Measurements from ENCODE around the gene MFSD1. TPM values are rescaled to one million over a fixed set of nuclear protein-coding genes. Genes with fewer than 3 reads are reported as not detected.
"Not testable (repeated sequence)": the region's sequence is repeated elsewhere in the genome, so short reads cannot be mapped to it uniquely, and the experiment has no call there.

MFSD1 gene
- total RNA-seq, 1 donor from 2014 or later = 61.0 TPM

- Histone ChIP-seq H3K36me3 (ENCODE audit: control insufficient read depth, insufficient read depth, low read length) (no peaks in the 10 kb centered on the region), H3K27me3 (ENCODE audit: control insufficient read depth, insufficient read depth, low read length) (no peaks in the 10 kb centered on the region), H3K4me3 (ENCODE audit: low read depth, low read length) (no peak overlapping the region)
- no peak for TF ChIP-seq CTCF (IDR thresholded peaks at IDR 0.05; ENCODE audit: insufficient read depth, low read length, poor library complexity, severe bottlenecking)
- no peak for DNase-seq (ENCODE audit: low read depth)
Measured at GRCh38 chr3:158783051-158783450, 18.8 kb upstream of the MFSD1 start.

GRCh38 chr3:158785972-158786371 lies 15.9 kb upstream of the MFSD1 start:
- no peak for DNase-seq (ENCODE audit: low read depth)
- TF ChIP-seq CTCF (IDR thresholded peaks at IDR 0.05; ENCODE audit: insufficient read depth, low read length, poor library complexity, severe bottlenecking) = no peak
- no peaks in the 10 kb centered on the region for H3K27me3 ChIP-seq (ENCODE audit: control insufficient read depth, insufficient read depth, low read length)
- no peaks in the 10 kb centered on the region for H3K36me3 ChIP-seq (ENCODE audit: control insufficient read depth, insufficient read depth, low read length)
- no peak overlapping the region for H3K4me3 ChIP-seq (ENCODE audit: low read depth, low read length)

GRCh38 chr3:158788446-158788845 lies 13.4 kb upstream of the MFSD1 start:
- Histone ChIP-seq H3K4me3 (ENCODE audit: low read depth, low read length) (no peak overlapping the region), H3K36me3 (ENCODE audit: control insufficient read depth, insufficient read depth, low read length) (no peaks in the 10 kb centered on the region), H3K27me3 (ENCODE audit: control insufficient read depth, insufficient read depth, low read length) (no peaks in the 10 kb centered on the region)
- no peak for TF ChIP-seq CTCF (IDR thresholded peaks at IDR 0.05; ENCODE audit: insufficient read depth, low read length, poor library complexity, severe bottlenecking)
- no peak for DNase-seq (ENCODE audit: low read depth)

GRCh38 chr3:158789592-158789991 lies 12.3 kb upstream of the MFSD1 start:
- Histone ChIP-seq H3K36me3 (ENCODE audit: control insufficient read depth, insufficient read depth, low read length) (no peaks in the 10 kb centered on the region), H3K4me3 (ENCODE audit: low read depth, low read length) (no peak overlapping the region), H3K27me3 (ENCODE audit: control insufficient read depth, insufficient read depth, low read length) (no peaks in the 10 kb centered on the region)
- peak; percentile 29 for TF ChIP-seq CTCF (IDR thresholded peaks at IDR 0.05; ENCODE audit: insufficient read depth, low read length, poor library complexity, severe bottlenecking)
- DNase-seq (ENCODE audit: low read depth) = no peak

- H3K4me3 ChIP-seq (ENCODE audit: low read depth, low read length) = no peak overlapping the region
- H3K27me3 ChIP-seq (ENCODE audit: control insufficient read depth, insufficient read depth, low read length) = no peaks in the 10 kb centered on the region
- no peaks in the 10 kb centered on the region for H3K36me3 ChIP-seq (ENCODE audit: control insufficient read depth, insufficient read depth, low read length)
- peak; percentile 85 for TF ChIP-seq CTCF (IDR thresholded peaks at IDR 0.05; ENCODE audit: insufficient read depth, low read length, poor library complexity, severe bottlenecking)
- no peak for DNase-seq (ENCODE audit: low read depth)
Measured at GRCh38 chr3:158790901-158791589, 10.8 kb upstream of the MFSD1 start.

- not testable (repeated sequence) for H3K27me3 ChIP-seq (ENCODE audit: control insufficient read depth, insufficient read depth, low read length); DNase-seq (ENCODE audit: low read depth); H3K36me3 ChIP-seq (ENCODE audit: control insufficient read depth, insufficient read depth, low read length); H3K4me3 ChIP-seq (ENCODE audit: low read depth, low read length)
Measured at GRCh38 chr3:158791590-158791920, 10.3 kb upstream of the MFSD1 start.

All from kidney epithelial cell (primary cell).